Ureter (tissue), 1 donor: Measurements from ENCODE around the gene FRMD4A. TPM values are rescaled to one million over a fixed set of nuclear protein-coding genes. Genes with fewer than 3 reads are reported as not detected.
"Not testable (repeated sequence)": the region's sequence is repeated elsewhere in the genome, so short reads cannot be mapped to it uniquely, and the experiment has no call there.

ENCODE experiments used
- DNase-seq: peaks from one replicate; pipeline ENCODE4 v3.0.0-alpha.2; 2020; ENCODE audit warnings: low spot score
- total RNA-seq: library from RNA; stranded (reverse); gene quantifications from one replicate; pipeline ENCODE4 v1.2.4, GENCODE V29; 2023
- donor health status: DM: yes; HTN: yes; CAD: no.

FRMD4A gene
- total RNA-seq, 1 donor from 2014 or later = 37.9 TPM

DNA sequence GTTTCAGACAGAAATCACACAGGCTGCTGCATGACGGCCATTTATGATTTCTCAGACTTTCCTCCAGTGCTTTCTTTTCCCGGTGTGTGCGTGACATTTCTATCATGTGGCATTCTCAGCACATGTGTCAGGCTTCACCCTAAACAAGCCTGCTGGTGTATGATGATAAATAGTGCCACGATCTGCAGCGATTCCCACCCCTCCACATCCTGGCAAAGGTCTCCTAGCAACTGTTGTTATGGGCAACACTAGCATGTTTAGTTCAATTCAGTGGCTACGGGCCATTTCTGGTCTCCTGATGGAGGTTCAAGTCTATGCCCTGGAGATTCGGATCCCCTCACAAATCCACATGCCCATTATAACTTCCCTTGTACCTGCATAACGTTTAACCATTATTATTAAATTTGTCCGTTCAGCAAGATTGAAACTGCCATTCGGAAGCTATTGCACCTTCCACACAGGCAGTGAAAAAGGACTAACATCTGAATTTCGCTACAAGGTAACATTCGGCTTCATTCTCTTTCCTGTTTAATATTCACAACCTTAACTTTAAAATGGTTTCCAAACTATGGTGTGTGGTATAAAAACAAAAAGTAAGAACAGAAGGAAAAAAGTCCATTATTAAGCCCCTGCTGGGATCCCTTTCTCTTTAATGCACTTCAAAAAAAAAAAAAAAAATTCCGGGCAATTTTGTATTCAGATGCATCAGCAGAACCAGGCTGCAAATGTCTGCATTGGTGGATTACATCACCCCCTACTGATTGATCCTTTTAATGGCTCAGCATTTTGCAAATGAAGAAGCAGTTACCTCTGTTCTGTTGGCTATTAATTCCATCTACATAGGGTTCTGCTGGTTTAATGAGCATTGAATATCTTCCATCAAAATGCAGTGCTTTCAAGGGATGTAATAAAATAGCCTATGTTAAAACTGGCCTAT lies 90.2 kb downstream of the FRMD4A start:
- no peak for DNase-seq

DNA sequence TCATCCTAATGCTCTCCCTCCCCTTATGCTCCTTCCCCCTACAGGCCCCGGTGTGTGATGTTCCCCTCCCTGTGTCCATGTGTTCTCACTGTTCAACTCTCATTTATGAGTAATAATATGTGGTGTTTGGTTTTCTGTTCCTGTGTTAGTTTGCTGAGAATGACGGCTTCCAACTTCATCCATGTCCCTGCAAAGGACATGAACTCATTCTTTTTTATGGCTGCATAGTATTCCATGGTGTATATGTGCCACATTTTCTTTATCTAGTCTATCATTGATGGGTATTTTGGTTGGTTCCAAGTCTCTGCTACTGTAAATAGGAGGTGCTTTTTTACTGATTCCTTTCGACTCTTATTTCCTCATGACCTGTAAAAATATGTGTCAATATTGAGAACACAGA lies 92.1 kb downstream of the FRMD4A start:
- DNase-seq = not testable (repeated sequence)

GRCh38 chr10:14236341-14236740 lies 94.4 kb downstream of the FRMD4A start:
- no peak for DNase-seq

- no peak for DNase-seq
Observed at GRCh38 chr10:14235566-14236195, 95.0 kb downstream of the FRMD4A start.

- DNase-seq = no peak
Observed at GRCh38 chr10:14233566-14233965, 97.2 kb downstream of the FRMD4A start.

GRCh38 chr10:14228798-14229197 lies 101.9 kb downstream of the FRMD4A start:
- DNase-seq = not testable (repeated sequence)

GRCh38 chr10:14225379-14225778 lies 105.3 kb downstream of the FRMD4A start:
- no peak for DNase-seq

DNA sequence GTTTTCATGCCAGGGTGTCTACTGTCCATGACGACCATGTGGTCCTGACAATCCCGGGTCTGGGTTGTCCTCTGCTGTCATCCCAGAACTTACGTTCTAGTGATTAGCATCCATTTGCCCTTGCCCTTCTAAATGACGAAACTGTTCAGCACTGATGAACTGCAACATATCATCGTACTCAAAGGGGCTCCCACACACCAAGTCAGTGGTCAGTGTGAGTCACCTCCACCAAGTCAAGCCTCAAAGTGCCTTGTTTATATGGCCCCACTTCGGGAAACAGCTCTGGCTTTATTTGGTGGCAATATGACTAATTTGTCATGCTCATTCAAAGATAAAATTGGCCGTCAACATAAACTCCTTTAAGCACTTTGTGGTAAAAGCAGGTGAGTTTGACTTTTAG lies 110.7 kb downstream of the FRMD4A start:
- DNase-seq = no peak

GRCh38 chr10:14219411-14219810 lies 111.3 kb downstream of the FRMD4A start:
- DNase-seq = no peak

GRCh38 chr10:14215641-14216040 lies 115.1 kb downstream of the FRMD4A start:
- DNase-seq = no peak

GRCh38 chr10:14213703-14214102 lies 117.0 kb downstream of the FRMD4A start:
- DNase-seq = not testable (repeated sequence)

- DNase-seq = no peak
Observed at GRCh38 chr10:14211610-14212009, 119.1 kb downstream of the FRMD4A start.

DNA sequence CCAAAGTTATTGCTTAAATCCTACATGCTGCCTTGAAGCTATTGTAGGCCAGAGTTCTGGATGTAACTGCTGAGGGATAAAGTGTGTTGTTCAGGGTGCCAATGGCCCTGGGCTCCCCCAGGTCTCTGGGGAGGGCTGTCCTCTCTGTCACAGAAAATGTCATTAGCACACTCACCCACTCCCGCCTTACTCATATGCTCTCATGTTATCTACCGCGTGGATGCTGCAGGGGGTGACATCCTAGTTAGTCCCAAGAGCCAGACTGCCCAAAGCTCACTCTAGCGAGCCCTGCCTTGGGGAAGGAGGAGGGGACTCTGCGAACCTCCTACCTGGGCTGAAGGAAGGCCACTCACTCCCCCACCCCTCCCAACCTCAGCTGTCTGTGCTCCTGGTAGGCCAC lies 122.5 kb downstream of the FRMD4A start:
- DNase-seq = no peak

DNA sequence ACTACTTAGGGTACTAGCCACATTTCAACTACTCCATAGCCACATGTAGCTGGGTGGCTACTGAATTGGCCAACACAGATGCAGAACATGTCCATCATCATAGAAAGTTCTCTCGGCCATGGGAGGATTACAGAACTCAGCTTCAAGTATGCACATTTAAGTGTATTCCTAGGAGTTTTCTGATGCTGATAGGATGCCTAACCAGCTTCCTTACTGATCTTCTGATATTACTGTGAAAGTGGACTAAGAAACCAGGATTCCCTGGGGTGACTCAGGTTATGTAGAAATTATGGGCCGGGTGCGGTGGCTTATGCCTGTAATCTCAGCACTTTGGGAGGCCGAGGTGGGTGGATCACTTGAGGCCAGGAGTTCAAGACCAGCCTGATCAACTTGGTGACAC lies 125.5 kb downstream of the FRMD4A start:
- DNase-seq = no peak

- no peak for DNase-seq
Observed at GRCh38 chr10:14200698-14201544, 129.8 kb downstream of the FRMD4A start.

DNA sequence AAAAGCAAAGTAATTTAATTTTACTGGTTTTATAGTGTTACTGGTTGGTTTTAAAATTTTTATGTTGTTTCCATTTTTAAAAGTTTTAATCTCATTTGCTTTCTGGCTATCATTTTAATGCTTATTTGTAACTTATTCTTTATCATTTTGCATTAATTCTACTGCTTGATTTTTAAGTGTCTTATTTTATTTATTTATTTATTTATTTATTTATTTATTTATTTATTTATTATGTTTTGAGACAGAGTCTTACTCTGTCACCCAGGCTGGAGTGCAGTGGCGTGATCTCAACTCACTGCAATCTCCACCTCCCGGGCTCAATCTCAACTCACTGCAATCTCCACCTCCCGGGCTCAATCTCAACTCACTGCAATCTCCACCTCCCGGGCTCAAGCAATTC lies 131.6 kb downstream of the FRMD4A start:
- not testable (repeated sequence) for DNase-seq

DNA sequence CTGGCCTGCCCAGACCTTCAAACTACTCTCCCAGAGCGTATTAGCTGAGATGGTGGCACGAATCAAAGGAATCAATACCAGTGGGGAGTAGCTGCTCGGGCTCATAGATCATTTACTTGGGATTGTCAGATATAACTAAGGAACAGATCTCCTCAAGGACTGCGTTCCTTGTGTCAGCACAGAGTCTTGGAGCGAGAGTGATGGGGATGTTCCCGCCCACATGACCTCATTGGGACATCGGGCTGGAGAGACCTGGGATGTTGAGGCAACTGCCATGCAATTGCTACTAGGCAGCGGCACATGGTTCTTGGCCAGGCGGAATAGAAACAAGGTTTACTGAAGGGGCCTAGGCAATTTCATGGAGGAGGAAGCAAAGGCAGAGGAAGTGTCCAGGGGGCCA lies 132.6 kb downstream of the FRMD4A start:
- DNase-seq = no peak

DNA sequence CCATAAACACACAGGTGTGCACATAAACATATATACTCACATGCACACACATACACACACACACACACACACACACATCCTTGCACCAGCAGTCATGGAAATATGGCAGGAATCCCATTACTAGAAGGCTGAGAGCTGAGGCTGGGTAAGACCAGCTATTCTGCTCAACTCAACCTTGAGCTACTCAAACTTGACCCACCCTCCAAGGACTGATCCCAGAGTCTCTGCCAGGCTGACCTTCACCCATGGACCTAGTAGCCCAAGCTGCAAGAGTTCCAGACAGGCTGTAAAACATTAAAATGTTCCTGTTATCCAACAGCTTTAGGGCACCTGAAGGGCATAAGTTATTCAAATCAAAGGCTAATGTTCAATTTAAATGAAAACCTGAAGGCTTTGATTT lies 134.6 kb downstream of the FRMD4A start:
- DNase-seq = no peak

GRCh38 chr10:14195433-14195832 lies 135.3 kb downstream of the FRMD4A start:
- DNase-seq = no peak

GRCh38 chr10:14192746-14193145 lies 138.0 kb downstream of the FRMD4A start:
- DNase-seq = no peak

- DNase-seq = no peak
Observed at GRCh38 chr10:14191871-14192270, 138.9 kb downstream of the FRMD4A start.

DNA sequence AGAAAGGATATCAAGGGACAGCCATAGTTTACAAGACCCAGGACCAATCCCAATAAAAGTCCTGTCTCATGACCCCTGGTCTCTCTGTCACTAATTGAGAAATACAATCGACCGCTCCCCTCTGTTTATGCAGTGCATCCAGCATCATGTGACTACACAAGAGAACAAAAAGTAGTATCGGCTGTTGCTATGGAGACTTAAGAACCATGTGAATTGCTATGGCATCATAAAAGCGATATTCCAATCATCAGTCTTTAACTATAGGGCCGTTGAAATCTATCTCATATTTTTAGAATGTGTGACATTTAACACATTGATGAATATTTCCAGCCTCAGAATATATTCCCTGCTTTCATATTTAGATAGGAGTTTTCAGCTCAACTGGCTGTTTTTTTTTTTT lies 139.3 kb downstream of the FRMD4A start:
- DNase-seq = no peak
